Measurements from ENCODE around the gene SPRY4. TPM values are rescaled to one million over a fixed set of nuclear protein-coding genes. Genes with fewer than 3 reads are reported as not detected.

SPRY4 gene
- total and polyA plus RNA-seq, 2 of the 13 experiments (the other 11 are each of a cell fraction or from before 2014, with no cell fraction given) = 8.9 to 17.8 TPM

- TF ChIP-seq ZNF691 (CRISPR knock-in tag; IDR thresholded peaks at IDR 0.05; ENCODE audit: borderline replicate concordance, low read depth) = no peak
- no peak for TF ChIP-seq THAP7 (CRISPR knock-in tag; IDR thresholded peaks at IDR 0.05)
- no peak for TF ChIP-seq RXRA (CRISPR knock-in tag; IDR thresholded peaks at IDR 0.05)
- TF ChIP-seq CEBPB (IDR thresholded peaks at IDR 0.05; ENCODE audit: borderline replicate concordance, low read depth, low read length) = no peak
- no peak for TF ChIP-seq SMC3 (IDR thresholded peaks at IDR 0.05; ENCODE audit: low read length)
- TF ChIP-seq JUND (CRISPR knock-in tag; IDR thresholded peaks at IDR 0.05) = no peak
- TF ChIP-seq TEAD3 (CRISPR knock-in tag; optimal IDR thresholded peaks at IDR 0.05; ENCODE audit: borderline replicate concordance) = peak; percentile 80
- no peak for TF ChIP-seq GABPA (IDR thresholded peaks at IDR 0.05; ENCODE audit: low read depth, low read length)
- TF ChIP-seq GABPA (CRISPR knock-in tag; IDR thresholded peaks at IDR 0.05; ENCODE audit: low read depth) = no peak
- TF ChIP-seq ZNF724P (CRISPR knock-in tag; IDR thresholded peaks at IDR 0.05; ENCODE audit: borderline replicate concordance) = no peak
- no peak for TF ChIP-seq NFE2L2 (IDR thresholded peaks at IDR 0.05; ENCODE audit: low read length)
- peak; percentile 4; the same call in 1 of the 2 replicates for TF ChIP-seq CEBPG (CRISPR knock-in tag; IDR thresholded peaks at IDR 0.05)
- TF ChIP-seq NFIC (IDR thresholded peaks at IDR 0.05; ENCODE audit: low read length) = no peak
- TF ChIP-seq, protein P1, sequence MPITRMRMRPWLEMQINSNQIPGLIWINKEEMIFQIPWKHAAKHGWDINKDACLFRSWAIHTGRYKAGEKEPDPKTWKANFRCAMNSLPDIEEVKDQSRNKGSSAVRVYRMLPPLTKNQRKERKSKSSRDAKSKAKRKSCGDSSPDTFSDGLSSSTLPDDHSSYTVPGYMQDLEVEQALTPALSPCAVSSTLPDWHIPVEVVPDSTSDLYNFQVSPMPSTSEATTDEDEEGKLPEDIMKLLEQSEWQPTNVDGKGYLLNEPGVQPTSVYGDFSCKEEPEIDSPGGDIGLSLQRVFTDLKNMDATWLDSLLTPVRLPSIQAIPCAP (CRISPR knock-in tag; IDR thresholded peaks at IDR 0.05; ENCODE audit: low read depth) = no peak
- TF ChIP-seq EP300 (IDR thresholded peaks at IDR 0.05; ENCODE audit: low read depth in 2 of 2, low read length in 2 of 2) = peak in 1 of 2 experiments; percentile 68; a peak in 1 of 4 replicates
- no peak for TF ChIP-seq EP300 (CRISPR knock-in tag; IDR thresholded peaks at IDR 0.05; ENCODE audit: borderline replicate concordance)
- no peak for TF ChIP-seq PHF20 (CRISPR knock-in tag; IDR thresholded peaks at IDR 0.05)
- no peak for TF ChIP-seq PRDM15 (CRISPR knock-in tag; IDR thresholded peaks at IDR 0.05)
- TF ChIP-seq SIN3B (IDR thresholded peaks at IDR 0.05; ENCODE audit: low read length) = no peak
- TF ChIP-seq MBD4 (IDR thresholded peaks at IDR 0.05; ENCODE audit: borderline replicate concordance, low read length) = no peak
- TF ChIP-seq SUZ12 (IDR thresholded peaks at IDR 0.05; ENCODE audit: low read depth, low read length) = no peak
- TF ChIP-seq NONO (IDR thresholded peaks at IDR 0.05) = no peak
- no peak for TF ChIP-seq NONO (CRISPR knock-in tag; conservative IDR thresholded peaks at IDR 0.05)
- no peak for TF ChIP-seq REL (CRISPR knock-in tag; conservative IDR thresholded peaks at IDR 0.05)
- no peak for TF ChIP-seq ZBTB38 (CRISPR knock-in tag; IDR thresholded peaks at IDR 0.05)
- peak; percentile 53; the same call in 1 of the 2 replicates for TF ChIP-seq GATAD2A (CRISPR knock-in tag; IDR thresholded peaks at IDR 0.05)
- no peak for TF ChIP-seq ZNF644 (CRISPR knock-in tag; IDR thresholded peaks at IDR 0.05; ENCODE audit: low read depth)
- no peak for TF ChIP-seq ZNF7 (CRISPR knock-in tag; IDR thresholded peaks at IDR 0.05)
- no peak for TF ChIP-seq FIP1L1 (IDR thresholded peaks at IDR 0.05; ENCODE audit: borderline replicate concordance, insufficient read depth, low read depth, low read length)
- no peak for TF ChIP-seq ZNF337 (CRISPR knock-in tag; IDR thresholded peaks at IDR 0.05; ENCODE audit: borderline replicate concordance, low read depth)
These were observed 18.7 kb downstream of the SPRY4 start (continued) for GRCh38 chr5:142306077-142306502.

Measured in HepG2 (cell line).